Measurements from ENCODE around the gene ACAA2.
A peak's percentile ranks its signal among the peaks of the same experiment; 100 is the strongest.

Gene ACAA2

GRCh38 chr18:49814147-49814499 is 790 bp upstream of the ACAA2 start:
- no peaks in the 10 kb centered on the region for H3F3A ChIP-seq (ENCODE audit: control insufficient read depth, insufficient read depth)
- peaks cover 47% of the 10 kb centered on the region for H3K79me2 ChIP-seq (ENCODE audit: control insufficient read depth, low read length)
- peaks cover 6% of the 10 kb centered on the region for H3K36me3 ChIP-seq (ENCODE audit: control insufficient read depth, low read length)
- no peaks in the 10 kb centered on the region for H3K27me3 ChIP-seq (ENCODE audit: control insufficient read depth, low read length)
- peak overlapping the region; percentile 92 for H3K4me3 ChIP-seq (ENCODE audit: low read length)
- TF ChIP-seq CTCF (IDR thresholded peaks at IDR 0.05; ENCODE audit: low read depth, low read length, poor library complexity, severe bottlenecking): no peak
- no peaks in the 10 kb centered on the region for H3K9me2 ChIP-seq (replicated peaks; ENCODE audit: control insufficient read depth, low read length)
- H3K4me1 ChIP-seq (ENCODE audit: control insufficient read depth, low read length): peaks cover 20% of the 10 kb centered on the region
- H3K27ac ChIP-seq (ENCODE audit: low read depth, low read length): peak overlapping the region; percentile 77; the same call in 1 of the 2 replicates
- H4K20me1 ChIP-seq (ENCODE audit: control insufficient read depth, insufficient read depth, low read depth, low read length): no peaks in the 10 kb centered on the region
- H3K9me3 ChIP-seq (ENCODE audit: control insufficient read depth, insufficient read depth, low read length): peaks cover 7% of the 10 kb centered on the region; the same call in 1 of the 2 replicates
- H3K4me2 ChIP-seq (ENCODE audit: low read length): peak overlapping the region; percentile 81

GRCh38 chr18:49813069-49813318 is 339 bp downstream of the ACAA2 start:
- peaks cover 20% of the 10 kb centered on the region for H3K4me1 ChIP-seq (ENCODE audit: control insufficient read depth, low read length)
- no peaks in the 10 kb centered on the region for H3F3A ChIP-seq (ENCODE audit: control insufficient read depth, insufficient read depth)
- H3K4me3 ChIP-seq (ENCODE audit: low read length): peak overlapping the region; percentile 92
- no peaks in the 10 kb centered on the region for H3K27me3 ChIP-seq (ENCODE audit: control insufficient read depth, low read length)
- no peaks in the 10 kb centered on the region for H3K9me2 ChIP-seq (replicated peaks; ENCODE audit: control insufficient read depth, low read length)
- peak overlapping the region; percentile 77 for H3K27ac ChIP-seq (ENCODE audit: low read depth, low read length)
- H3K36me3 ChIP-seq (ENCODE audit: control insufficient read depth, low read length): peaks cover 6% of the 10 kb centered on the region
- H3K4me2 ChIP-seq (ENCODE audit: low read length): peak overlapping the region; percentile 81
- no peaks in the 10 kb centered on the region for H4K20me1 ChIP-seq (ENCODE audit: control insufficient read depth, insufficient read depth, low read depth, low read length)
- H3K79me2 ChIP-seq (ENCODE audit: control insufficient read depth, low read length): peaks cover 58% of the 10 kb centered on the region
- peaks cover 11% of the 10 kb centered on the region; the same call in 1 of the 2 replicates for H3K9me3 ChIP-seq (ENCODE audit: control insufficient read depth, insufficient read depth, low read length)
- no peak for TF ChIP-seq EZH2phosphoT487 (IDR thresholded peaks at IDR 0.05; ENCODE audit: borderline replicate concordance, low read length)
- no peak for TF ChIP-seq CTCF (IDR thresholded peaks at IDR 0.05; ENCODE audit: low read depth, low read length, poor library complexity, severe bottlenecking)

DNA sequence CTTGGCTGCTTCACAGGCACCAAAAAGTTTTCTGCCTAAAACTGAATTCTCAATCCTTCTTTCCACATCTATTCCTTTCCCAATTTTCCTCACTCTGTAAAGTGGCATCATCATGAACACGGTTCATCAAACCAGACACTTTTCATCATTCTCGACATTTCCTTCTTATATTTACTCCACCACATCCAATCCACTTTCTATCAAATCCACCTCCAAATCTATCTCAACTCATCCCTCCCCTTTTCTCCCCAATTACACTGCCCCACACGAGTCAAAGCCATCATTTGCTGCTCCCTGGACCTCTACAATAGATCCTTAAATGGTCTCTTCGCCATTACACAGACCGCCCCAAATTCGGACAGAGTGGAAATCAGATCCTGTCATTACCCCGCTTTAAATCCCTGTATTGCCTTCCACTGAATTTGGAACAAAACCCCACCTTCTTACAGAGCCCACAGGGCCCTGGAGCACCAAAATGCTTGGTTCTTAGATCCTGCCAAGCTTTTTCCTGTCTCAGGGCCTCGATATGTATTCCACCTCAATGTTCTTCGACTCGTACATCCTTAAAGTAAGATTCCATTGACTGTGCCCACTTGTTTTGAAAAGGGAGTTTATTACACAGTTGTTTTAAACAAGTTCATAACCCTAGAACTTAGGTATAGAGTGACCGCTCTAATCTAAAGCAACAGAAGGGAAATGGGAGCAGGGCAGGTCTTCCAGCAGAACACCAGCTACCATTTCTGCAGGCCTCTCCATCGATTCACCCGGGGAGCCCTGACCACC is 856 bp downstream of the ACAA2 start:
- Histone ChIP-seq H3K4me1 (ENCODE audit: control insufficient read depth, low read length) (peaks cover 20% of the 10 kb centered on the region), H3K9me3 (ENCODE audit: control insufficient read depth, insufficient read depth, low read length) (peaks cover 12% of the 10 kb centered on the region; the same call in 1 of the 2 replicates), H3K9me2 (replicated peaks; ENCODE audit: control insufficient read depth, low read length) (no peaks in the 10 kb centered on the region), H3F3A (ENCODE audit: control insufficient read depth, insufficient read depth) (no peaks in the 10 kb centered on the region), H3K36me3 (ENCODE audit: control insufficient read depth, low read length) (peaks cover 6% of the 10 kb centered on the region), H3K4me3 (ENCODE audit: low read length) (peak overlapping the region; percentile 92), H4K20me1 (ENCODE audit: control insufficient read depth, insufficient read depth, low read depth, low read length) (no peaks in the 10 kb centered on the region), H3K79me2 (ENCODE audit: control insufficient read depth, low read length) (peaks cover 64% of the 10 kb centered on the region), H3K27ac (ENCODE audit: low read depth, low read length) (peak overlapping the region; percentile 77), H3K27me3 (ENCODE audit: control insufficient read depth, low read length) (no peaks in the 10 kb centered on the region), H3K4me2 (ENCODE audit: low read length) (peak overlapping the region; percentile 81)
- TF ChIP-seq EZH2phosphoT487 (IDR thresholded peaks at IDR 0.05; ENCODE audit: borderline replicate concordance, low read length): no peak
- no peak for TF ChIP-seq CTCF (IDR thresholded peaks at IDR 0.05; ENCODE audit: low read depth, low read length, poor library complexity, severe bottlenecking)
